Fibroblast of lung (primary cell): ENCODE measurements around the gene TNRC6C. TPM values are rescaled to one million over a fixed set of nuclear protein-coding genes. Genes with fewer than 3 reads are reported as not detected.
A peak's percentile ranks its signal among the peaks of the same experiment; 100 is the strongest.

Experiments used
- DNase-seq, 2 donors: peaks; one replicate each; pipeline versions ENCODE4 v3.0.0 to v3.0.0-alpha.2; 2010; ENCODE audit warnings: low read depth in 2 of 2
- H2AFZ ChIP-seq: 2 replicates; pipeline ENCODE4 v1.5.1; 2012; ENCODE audit warnings: low read length, control low read depth, inconsistent platforms
- H3K27ac ChIP-seq: 2 replicates; pipeline ENCODE4 v1.5.1; 2011; ENCODE audit warnings: low read length, control low read depth; ENCODE audit not compliant: insufficient read depth
- H3K27me3 ChIP-seq: 2 replicates; pipeline ENCODE4 v1.5.1; 2011; ENCODE audit warnings: mild to moderate bottlenecking, low read length; ENCODE audit not compliant: control insufficient read depth, insufficient read depth
- H3K36me3 ChIP-seq: 2 replicates; pipeline ENCODE4 v1.5.1; 2011; ENCODE audit warnings: low read length; ENCODE audit not compliant: control insufficient read depth, insufficient read depth
- H3K4me1 ChIP-seq: 2 replicates; pipeline ENCODE4 v1.5.1; 2011; ENCODE audit warnings: low read length; ENCODE audit not compliant: control insufficient read depth, insufficient read depth; ENCODE audit errors: extremely low read depth
- H3K4me2 ChIP-seq: 2 replicates; pipeline ENCODE4 v1.5.1; 2011; ENCODE audit warnings: low read length, control low read depth; ENCODE audit not compliant: insufficient read depth; ENCODE audit errors: extremely low read depth
- H3K4me3 ChIP-seq, 4 experiments: fragments of 200-600 bp in 1 of 4; sonication (generic) in 1 of 4; replicated peaks in 1 of 4; 2 replicates each; pipeline ENCODE4 v1.5.1; 2011 to 2016; ENCODE audit warnings: low read length in 4 of 4, low read depth in 3 of 4, mild to moderate bottlenecking in 3 of 4, control low read depth in 2 of 4, inconsistent platforms in 1 of 4, mixed read lengths in 1 of 4; ENCODE audit not compliant: insufficient read depth in 1 of 4; ENCODE audit errors: control extremely low read depth in 1 of 4
- H3K79me2 ChIP-seq: 2 replicates; pipeline ENCODE4 v1.5.1; 2012; ENCODE audit warnings: mild to moderate bottlenecking, low read length, inconsistent platforms; ENCODE audit not compliant: control insufficient read depth, insufficient read depth
- H3K9ac ChIP-seq: 2 replicates; pipeline ENCODE4 v1.5.1; 2011; ENCODE audit warnings: mild to moderate bottlenecking, low read length, control low read depth; ENCODE audit not compliant: insufficient read depth
- H3K9me3 ChIP-seq: 2 replicates; pipeline ENCODE4 v1.5.1; 2012; ENCODE audit warnings: low read depth, low read length; ENCODE audit not compliant: control insufficient read depth, insufficient read depth
- H4K20me1 ChIP-seq: 2 replicates; pipeline ENCODE4 v1.5.1; 2011; ENCODE audit warnings: low read length; ENCODE audit not compliant: control insufficient read depth, insufficient read depth; ENCODE audit errors: extremely low read depth
- CTCF ChIP-seq, 2 donors: IDR thresholded peaks in 1 of 2; conservative IDR thresholded peaks in 1 of 2; 1 replicate in 1 of 2; 2 replicates in 1 of 2; pipeline ENCODE4 v1.5.1; 2011 to 2012; ENCODE audit warnings: low read length in 2 of 2, control low read depth in 1 of 2, inconsistent platforms in 1 of 2, low read depth in 1 of 2, mild to moderate bottlenecking in 1 of 2
- EZH2 ChIP-seq: IDR thresholded peaks from 2 replicates; pipeline ENCODE4 v1.5.1; 2012; ENCODE audit warnings: low read length, control low read depth, mild to moderate bottlenecking; ENCODE audit errors: missing control alignments
- polyA plus RNA-seq, 2 donors: library from polyadenylated mRNA; depleted of rRNA in 1 of 2; stranded (reverse) in 1 of 2; unstranded in 1 of 2; fragments of >200 nt; gene quantifications; 2 replicates each; pipeline ENCODE4 v1.2.1, GENCODE V29; 2011 to 2012; ENCODE audit warnings: missing spikeins in 1 of 2
- total RNA-seq: library from RNA; depleted of rRNA; stranded (reverse); fragments of >200 nt; gene quantifications from 2 replicates; pipeline ENCODE4 v1.2.1, GENCODE V29; 2014

The TNRC6C gene
- total and polyA plus RNA-seq, 2 donors (not counting 1 experiment from before 2014, with no cell fraction given), result 2.1 to 4.6 TPM

GRCh38 chr17:78132767-78133178 lies 174.3 kb downstream of the TNRC6C start:
- Histone ChIP-seq H3K9ac (no peak overlapping the region), H4K20me1 (no peaks in the 10 kb centered on the region), H3K27ac (no peak overlapping the region), H3K9me3 (no peaks in the 10 kb centered on the region), H3K4me2 (no peak overlapping the region), H3K4me1 (peaks cover 2% of the 10 kb centered on the region), H2AFZ (no peak overlapping the region), H3K4me3 (no peak overlapping the region), H3K79me2 (no peaks in the 10 kb centered on the region), H3K27me3 (peaks cover 23% of the 10 kb centered on the region), H3K36me3 (no peaks in the 10 kb centered on the region)
- no peak for DNase-seq
- TF ChIP-seq EZH2 (peak; percentile 32), CTCF (conservative IDR thresholded peaks at IDR 0.05 in 1 of 2, IDR thresholded peaks at IDR 0.05 in 1 of 2; ENCODE audit: low read depth in 1 of 2, low read length in 2 of 2) (no peak)

- no peak overlapping the region for H3K27ac ChIP-seq
Observed at GRCh38 chr17:78133179-78133951, 174.9 kb downstream of the TNRC6C start.

More at GRCh38 chr17:78133179-78133951, 174.9 kb downstream of the TNRC6C start:
- peaks cover 21% of the 10 kb centered on the region for H3K27me3 ChIP-seq
- H3K9ac ChIP-seq, result no peak overlapping the region
- no peaks in the 10 kb centered on the region for H3K79me2 ChIP-seq
- no peaks in the 10 kb centered on the region for H3K36me3 ChIP-seq
- H3K4me1 ChIP-seq, result peaks cover 1% of the 10 kb centered on the region
- DNase-seq, result no peak
- H3K4me3 ChIP-seq, result no peak overlapping the region
- H2AFZ ChIP-seq, result no peak overlapping the region
- TF ChIP-seq CTCF (conservative IDR thresholded peaks at IDR 0.05 in 1 of 2, IDR thresholded peaks at IDR 0.05 in 1 of 2; ENCODE audit: low read depth in 1 of 2, low read length in 2 of 2), result no peak
- H4K20me1 ChIP-seq, result no peaks in the 10 kb centered on the region
- H3K4me2 ChIP-seq, result no peak overlapping the region
- no peaks in the 10 kb centered on the region for H3K9me3 ChIP-seq
